Hepatocyte (in vitro differentiated cells): ENCODE results near the gene SHCBP1.

Experiments used
- CTCF ChIP-seq: fragments of 200-600 bp; sonication (generic); IDR thresholded peaks from 2 replicates; pipeline ENCODE4 v1.5.1; 2016; ENCODE audit warnings: antibody characterized with exemption, mild to moderate bottlenecking; ENCODE audit not compliant: poor library complexity
- EZH2 ChIP-seq: fragments of 200-600 bp; sonication (generic); IDR thresholded peaks from 2 replicates; pipeline ENCODE4 v1.6.1; 2016; ENCODE audit warnings: antibody characterized with exemption, mild to moderate bottlenecking, borderline replicate concordance

GRCh38 chr16:46632778-46633733, 11.9 kb upstream of the SHCBP1 start:
- no peak for TF ChIP-seq CTCF
- no peak for TF ChIP-seq EZH2
